ENCODE results near the gene KIF9.
A peak's percentile ranks its signal among the peaks of the same experiment; 100 is the strongest.
"Not testable (repeated sequence)": the region's sequence is repeated elsewhere in the genome, so short reads cannot be mapped to it uniquely, and the experiment has no call there.

Gene KIF9

GRCh38 chr3:47265008-47265407, 17.6 kb downstream of the KIF9 start:
- DNase-seq (ENCODE audit: low read depth) = no peak
- TF ChIP-seq CTCF (IDR thresholded peaks at IDR 0.05; ENCODE audit: low read depth, low read length, missing control alignments) = no peak
- no peak overlapping the region for H3K4me3 ChIP-seq (ENCODE audit: low read depth, low read length)

GRCh38 chr3:47261301-47261700, 21.3 kb downstream of the KIF9 start:
- no peak for TF ChIP-seq CTCF (IDR thresholded peaks at IDR 0.05; ENCODE audit: low read depth, low read length, missing control alignments)
- H3K4me3 ChIP-seq (ENCODE audit: low read depth, low read length) = no peak overlapping the region
- no peak for DNase-seq (ENCODE audit: low read depth)

- H3K4me3 ChIP-seq (ENCODE audit: low read depth, low read length) = no peak overlapping the region
- no peak for TF ChIP-seq CTCF (IDR thresholded peaks at IDR 0.05; ENCODE audit: low read depth, low read length, missing control alignments)
- no peak for DNase-seq (ENCODE audit: low read depth)
Measured at GRCh38 chr3:47260605-47261004, 22.0 kb downstream of the KIF9 start.

GRCh38 chr3:47259114-47259513, 23.5 kb downstream of the KIF9 start:
- no peak overlapping the region for H3K4me3 ChIP-seq (ENCODE audit: low read depth, low read length)
- no peak for DNase-seq (ENCODE audit: low read depth)
- TF ChIP-seq CTCF (IDR thresholded peaks at IDR 0.05; ENCODE audit: low read depth, low read length, missing control alignments) = no peak

GRCh38 chr3:47256331-47256730, 26.3 kb downstream of the KIF9 start:
- not testable (repeated sequence) for DNase-seq (ENCODE audit: low read depth); H3K4me3 ChIP-seq (ENCODE audit: low read depth, low read length)

- H3K4me3 ChIP-seq (ENCODE audit: low read depth, low read length) = no peak overlapping the region
- no peak for TF ChIP-seq CTCF (IDR thresholded peaks at IDR 0.05; ENCODE audit: low read depth, low read length, missing control alignments)
- DNase-seq (ENCODE audit: low read depth) = no peak
Measured at GRCh38 chr3:47251689-47252088, 30.9 kb downstream of the KIF9 start.

GRCh38 chr3:47251085-47251484, 31.5 kb downstream of the KIF9 start:
- not testable (repeated sequence) for DNase-seq (ENCODE audit: low read depth); H3K4me3 ChIP-seq (ENCODE audit: low read depth, low read length)

- no peak for DNase-seq (ENCODE audit: low read depth)
- H3K4me3 ChIP-seq (ENCODE audit: low read depth, low read length) = no peak overlapping the region
- peak; percentile 38 for TF ChIP-seq CTCF (IDR thresholded peaks at IDR 0.05; ENCODE audit: low read depth, low read length, missing control alignments)
Measured at GRCh38 chr3:47250309-47251060, 32.1 kb downstream of the KIF9 start.

Data from GM12864 (cell line).